SK-N-SH (cell line): ENCODE data around the gene KCNK4. TPM values are rescaled to one million over a fixed set of nuclear protein-coding genes. Genes with fewer than 3 reads are reported as not detected.

Experiments
- CTCF ChIA-PET: fragments of 300-600, 350-600 bp; formaldehyde crosslinking; extraction: SDS; loops from one replicate; lab custom pipeline; 2021; lab: Yijun Ruan, JAX
- POLR2A ChIA-PET: fragments of 350-600 bp; sonication (Branson Sonifier 250); formaldehyde crosslinking; extraction: SDS; loops from one replicate; lab custom pipeline; 2020; ENCODE audit warnings: antibody characterized with exemption, inconsistent platforms; lab: Yijun Ruan, JAX
- DNase-seq: peaks from one replicate; pipeline ENCODE4 v3.0.0; 2012
- H2AFZ ChIP-seq: fragments of 200-600 bp; sonication (generic); 2 replicates; pipeline ENCODE4 v1.8.1; 2016; ENCODE audit warnings: antibody characterized with exemption, mild to moderate bottlenecking, low read depth
- H3F3A ChIP-seq: fragments of 200-600 bp; sonication (generic); replicated peaks from 2 replicates; pipeline ENCODE3; 2016; ENCODE audit warnings: antibody characterized with exemption, mild to moderate bottlenecking; ENCODE audit not compliant: insufficient read depth
- H3K27ac ChIP-seq, 2 experiments: fragments of 200-500 bp in 1 of 2; fragments of 200-600 bp in 1 of 2; sonication (Bioruptor generic) in 1 of 2; sonication (generic), shearing (Covaris generic) in 1 of 2; 2 replicates each; pipeline versions ENCODE4 v1.5.1 to v1.6.1; 2014 to 2016; ENCODE audit warnings: low read depth in 2 of 2, inconsistent platforms in 1 of 2, low read length in 1 of 2, mild to moderate bottlenecking in 1 of 2, mixed read lengths in 1 of 2
- H3K27me3 ChIP-seq: fragments of 200-600 bp; sonication (generic), shearing (Covaris generic); 2 replicates; pipeline ENCODE4 v1.6.1; 2016; ENCODE audit warnings: mixed run types; ENCODE audit not compliant: insufficient read depth
- H3K36me3 ChIP-seq, 2 experiments: fragments of 200-500 bp in 1 of 2; fragments of 200-600 bp in 1 of 2; sonication (Bioruptor generic) in 1 of 2; sonication (generic) in 1 of 2; replicated peaks in 1 of 2; 2 replicates each; pipeline versions ENCODE3 to v1.5.1; 2014 to 2016; ENCODE audit warnings: low read length in 1 of 2, mild to moderate bottlenecking in 1 of 2; ENCODE audit not compliant: insufficient read depth in 2 of 2, control insufficient read depth in 1 of 2
- H3K4me1 ChIP-seq, 2 experiments: fragments of 200-500 bp in 1 of 2; fragments of 200-600 bp in 1 of 2; sonication (Bioruptor generic) in 1 of 2; sonication (generic), shearing (Covaris generic) in 1 of 2; 2 replicates each; pipeline versions ENCODE4 v1.5.1 to v1.6.1; 2014 to 2016; ENCODE audit warnings: low read depth in 1 of 2, low read length in 1 of 2, mixed run types in 1 of 2; ENCODE audit not compliant: insufficient read depth in 2 of 2, control insufficient read depth in 1 of 2
- H3K4me2 ChIP-seq: fragments of 200-600 bp; sonication (generic), shearing (Covaris generic); 2 replicates; pipeline ENCODE4 v1.6.1; 2017; ENCODE audit warnings: mixed run types
- H3K4me3 ChIP-seq, 2 experiments: fragments of 200-500 bp in 1 of 2; fragments of 200-600 bp in 1 of 2; sonication (Bioruptor generic) in 1 of 2; sonication (generic), shearing (Covaris generic) in 1 of 2; 2 replicates each; pipeline versions ENCODE4 v1.5.1 to v1.8.1; 2014 to 2016; ENCODE audit warnings: low read depth in 2 of 2, inconsistent platforms in 1 of 2, low read length in 1 of 2, mild to moderate bottlenecking in 1 of 2, mixed read lengths in 1 of 2, moderate library complexity in 1 of 2
- H3K79me2 ChIP-seq: fragments of 200-600 bp; sonication (generic); 2 replicates; pipeline ENCODE4 v1.8.1; 2017; ENCODE audit warnings: mild to moderate bottlenecking; ENCODE audit not compliant: insufficient read depth
- H3K9ac ChIP-seq: fragments of 200-600 bp; sonication (generic); 2 replicates; pipeline ENCODE4 v1.6.1; 2017; ENCODE audit warnings: mixed run types
- H3K9me2 ChIP-seq: fragments of 200-600 bp; sonication (generic); 2 replicates; pipeline ENCODE4 v1.6.1; 2017; ENCODE audit warnings: mixed run types
- H3K9me3 ChIP-seq: fragments of 200-600 bp; sonication (generic); 2 replicates; pipeline ENCODE4 v1.6.1; 2017; ENCODE audit warnings: mixed run types, mild to moderate bottlenecking, moderate library complexity
- H4K20me1 ChIP-seq: fragments of 200-600 bp; sonication (generic); 2 replicates; pipeline ENCODE4 v1.6.1; 2017; ENCODE audit warnings: mild to moderate bottlenecking, mixed run types; ENCODE audit not compliant: insufficient read depth
- CHD2 ChIP-seq: fragments of 150-350 bp; IDR thresholded peaks from 2 replicates; pipeline ENCODE4 v1.6.1; 2018; ENCODE audit warnings: low read length; ENCODE audit not compliant: partially characterized antibody
- ELF1 ChIP-seq: IDR thresholded peaks from 2 replicates; pipeline ENCODE4 v1.4.0; 2012
- EZH2phosphoT487 ChIP-seq: fragments of 200-600 bp; sonication (generic); IDR thresholded peaks from 2 replicates; pipeline ENCODE4 v1.6.1; 2017; ENCODE audit warnings: low read depth, mixed run types, mild to moderate bottlenecking, antibody characterized with exemption, moderate library complexity, borderline replicate concordance
- FOSL2 ChIP-seq: IDR thresholded peaks from 2 replicates; pipeline ENCODE4 v1.4.0; 2012; ENCODE audit warnings: low read depth, mild to moderate bottlenecking, moderate library complexity, borderline replicate concordance
- FOXM1 ChIP-seq: IDR thresholded peaks from 2 replicates; pipeline ENCODE4 v1.4.0; 2012; ENCODE audit warnings: low read depth, mild to moderate bottlenecking
- GABPA ChIP-seq: IDR thresholded peaks from 2 replicates; pipeline ENCODE4 v1.4.0; 2012; ENCODE audit warnings: low read depth, mild to moderate bottlenecking
- JUND ChIP-seq: IDR thresholded peaks from 2 replicates; pipeline ENCODE4 v1.4.0; 2012
- MEF2A ChIP-seq: IDR thresholded peaks from 2 replicates; pipeline ENCODE4 v1.4.0; 2012; ENCODE audit warnings: low read depth, borderline replicate concordance
- NFIC ChIP-seq: IDR thresholded peaks from 2 replicates; pipeline ENCODE4 v1.4.0; 2012; ENCODE audit warnings: borderline replicate concordance
- RFX5 ChIP-seq: IDR thresholded peaks from 2 replicates; pipeline ENCODE4 v1.6.1; 2012; ENCODE audit warnings: mild to moderate bottlenecking, improper control_type of control experiment, low read length
- TEAD4 ChIP-seq: IDR thresholded peaks from 2 replicates; pipeline ENCODE4 v1.4.0; 2012; ENCODE audit warnings: mild to moderate bottlenecking, borderline replicate concordance; ENCODE audit not compliant: insufficient read depth
- YY1 ChIP-seq: IDR thresholded peaks from 2 replicates; pipeline ENCODE4 v1.4.0; 2012; ENCODE audit warnings: low read depth, mild to moderate bottlenecking
- WGBS: methylation state at CpG from one replicate; pipeline ENCODE4 v1.1.6; 2017; ENCODE audit warnings: low lambda C conversion rate; 5-methylcytosine and 5-hydroxymethylcytosine counted together
- polyA plus RNA-seq, 3 experiments: library from polyadenylated mRNA; depleted of rRNA; stranded (reverse); fragments of >200 nt; gene quantifications; 2 replicates each; pipeline ENCODE4 v1.2.3, GENCODE V29; 2012
- TF ChIP-seq, protein P1 (sequence below): IDR thresholded peaks from 2 replicates; pipeline ENCODE4; 2012
- TF ChIP-seq, protein P2 (sequence below): IDR thresholded peaks from 2 replicates; pipeline ENCODE4 v1.4.0; 2012; ENCODE audit warnings: low read depth, borderline replicate concordance
- TF ChIP-seq, protein P3 (sequence below): fragments of 150-350 bp; IDR thresholded peaks from 2 replicates; pipeline ENCODE4 v1.6.1; 2017; ENCODE audit warnings: antibody characterized with exemption, low read length, low read depth, borderline replicate concordance
- TF ChIP-seq, protein P4 (sequence below): IDR thresholded peaks from 2 replicates; pipeline ENCODE4 v1.6.1; 2012; ENCODE audit warnings: mild to moderate bottlenecking, low read depth, low read length, moderate library complexity
- TF ChIP-seq, protein P5 (sequence below): fragments of 150-350 bp; IDR thresholded peaks from 2 replicates; pipeline ENCODE4 v1.6.1; 2016; ENCODE audit warnings: mild to moderate bottlenecking, low read depth, low read length
- TF ChIP-seq, protein P6 (sequence below): fragments of 200-600 bp; sonication (generic); IDR thresholded peaks from 2 replicates; pipeline ENCODE4 v1.6.1; 2017; ENCODE audit warnings: antibody characterized with exemption, mild to moderate bottlenecking, moderate library complexity

Gene KCNK4
- polyA plus RNA-seq, 1 of the 3 experiments (the other 2 are of a cell fraction), result 0.16 TPM

DNA sequence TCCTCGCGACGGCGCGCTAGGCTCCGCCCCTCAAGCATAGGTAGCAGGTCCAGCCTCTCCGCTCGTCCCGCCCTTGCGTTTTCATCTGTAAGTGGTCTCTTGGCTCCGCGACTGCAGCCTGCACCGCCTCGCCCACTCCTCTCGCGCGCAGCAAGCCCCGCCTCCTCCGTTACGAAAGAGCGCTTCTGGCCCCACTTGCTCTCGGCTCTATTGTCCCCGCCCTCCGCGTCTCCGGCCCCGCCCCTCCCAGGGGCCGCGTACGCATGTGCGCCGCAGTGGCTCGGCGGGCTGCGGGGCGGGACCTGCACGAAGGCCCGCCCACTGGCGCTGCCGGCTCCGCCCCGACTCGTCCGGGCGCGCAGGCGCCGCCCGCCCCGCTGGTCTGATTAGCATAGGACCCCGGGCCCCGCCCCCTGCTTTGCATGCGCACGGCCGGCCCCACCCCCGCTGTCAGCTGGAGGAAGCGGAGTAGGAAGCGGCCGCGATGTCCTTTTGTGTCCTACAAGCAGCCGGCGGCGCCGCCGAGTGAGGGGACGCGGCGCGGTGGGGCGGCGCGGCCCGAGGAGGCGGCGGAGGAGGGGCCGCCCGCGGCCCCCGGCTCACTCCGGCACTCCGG lies 14.1 kb downstream of the KCNK4 start, which contains the start of gene ESRRA (continued):
- TF ChIP-seq CHD2, result peak; percentile 30
- TF ChIP-seq ELF1, result no peak
- no peak for TF ChIP-seq FOXM1
- no peak for TF ChIP-seq FOSL2
- no peak for TF ChIP-seq EZH2phosphoT487
- no peak for TF ChIP-seq JUND
- no peak for TF ChIP-seq MEF2A
- TF ChIP-seq YY1, result no peak
- TF ChIP-seq GABPA, result no peak
- TF ChIP-seq TEAD4, result no peak

DNA sequence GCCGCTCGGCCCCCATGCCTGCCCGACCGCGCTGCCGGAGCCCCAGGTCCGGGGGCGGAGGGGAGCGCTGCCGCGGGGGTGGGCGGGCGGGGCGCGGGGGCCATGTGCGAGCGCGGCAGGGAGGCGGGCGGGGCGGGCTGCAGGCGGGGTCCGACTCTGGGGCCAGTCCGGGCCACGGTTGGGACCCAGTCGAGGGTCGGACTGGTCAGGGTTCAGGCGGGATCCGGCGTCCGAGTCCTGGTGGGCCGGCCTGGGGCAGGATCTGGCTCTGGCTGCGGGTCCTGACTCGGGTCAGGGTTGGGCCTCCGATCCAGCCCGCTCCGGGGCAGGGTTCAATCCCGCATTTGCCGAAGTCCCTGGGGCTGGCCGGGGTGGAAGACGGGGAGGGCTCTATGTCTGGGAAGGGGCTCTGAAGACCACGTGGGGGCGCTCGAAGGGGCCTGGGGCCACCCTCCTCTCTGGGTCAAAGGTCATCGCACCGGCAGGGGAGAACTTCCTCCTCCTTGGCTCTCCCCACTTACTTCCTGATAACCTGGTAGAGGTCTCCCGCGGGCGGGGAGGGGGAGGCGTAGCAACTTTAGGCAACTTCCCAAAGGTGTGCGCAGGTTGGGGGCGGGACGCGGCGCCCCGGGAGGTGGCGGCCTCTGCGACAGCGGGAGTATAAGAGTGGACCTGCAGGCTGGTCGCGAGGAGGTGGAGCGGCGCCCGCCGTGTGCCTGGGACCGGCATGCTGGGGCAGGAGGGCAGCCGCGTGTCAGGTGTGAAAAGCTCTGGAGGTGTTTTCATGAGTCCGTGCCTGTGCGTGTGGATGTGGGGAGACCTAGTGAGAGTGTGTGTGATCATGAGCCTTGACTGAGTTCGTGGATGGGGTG lies 14.8 kb downstream of the KCNK4 start:
- ChIA-PET POLR2A (interaction anchor here (1.0 to 5.8 kb wide), 5 partner anchors 10 to 61 kb away, joined by 3 to 54 read pairs (median 9); partner anchors contain the start of genes PRDX5 and TRMT112), CTCF (interaction anchor here (1.0 to 6.7 kb wide), 8 partner anchors 8 to 50 kb away, joined by 3 to 196 read pairs (median 21); partner anchors contain the start of genes BAD, GPR137, KCNK4 and PRDX5)
- Histone ChIP-seq H3K4me3 (peak overlapping the region; percentile 65 to 78), H3K9me2 (no peaks in the 10 kb centered on the region), H3K79me2 (peaks cover 34% of the 10 kb centered on the region; the same call in 1 of the 2 replicates), H3K27ac (peak overlapping the region in 1 of 2 experiments; percentile 62; a peak in 2 of 4 replicates), H2AFZ (peak overlapping the region; percentile 84), H3K36me3 (peaks cover 0 to 2% of the 10 kb centered on the region in 2 experiments), H3K9me3 (no peaks in the 10 kb centered on the region), H3F3A (peaks cover 12% of the 10 kb centered on the region), H3K9ac (peak overlapping the region; percentile 65), H3K4me1 (peaks cover 5 to 18% of the 10 kb centered on the region in 2 experiments; a peak in 2 of 4 replicates), H3K4me2 (peak overlapping the region; percentile 99), H4K20me1 (no peaks in the 10 kb centered on the region), H3K27me3 (no peaks in the 10 kb centered on the region)
- 10% methylated on average over 19 of the region's 71 CpGs for WGBS
- DNase-seq, result peak; percentile 73
- TF ChIP-seq, protein P1, sequence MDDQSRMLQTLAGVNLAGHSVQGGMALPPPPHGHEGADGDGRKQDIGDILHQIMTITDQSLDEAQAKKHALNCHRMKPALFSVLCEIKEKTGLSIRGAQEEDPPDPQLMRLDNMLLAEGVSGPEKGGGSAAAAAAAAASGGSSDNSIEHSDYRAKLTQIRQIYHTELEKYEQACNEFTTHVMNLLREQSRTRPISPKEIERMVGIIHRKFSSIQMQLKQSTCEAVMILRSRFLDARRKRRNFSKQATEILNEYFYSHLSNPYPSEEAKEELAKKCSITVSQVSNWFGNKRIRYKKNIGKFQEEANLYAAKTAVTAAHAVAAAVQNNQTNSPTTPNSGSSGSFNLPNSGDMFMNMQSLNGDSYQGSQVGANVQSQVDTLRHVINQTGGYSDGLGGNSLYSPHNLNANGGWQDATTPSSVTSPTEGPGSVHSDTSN, result no peak
- TF ChIP-seq, protein P2, sequence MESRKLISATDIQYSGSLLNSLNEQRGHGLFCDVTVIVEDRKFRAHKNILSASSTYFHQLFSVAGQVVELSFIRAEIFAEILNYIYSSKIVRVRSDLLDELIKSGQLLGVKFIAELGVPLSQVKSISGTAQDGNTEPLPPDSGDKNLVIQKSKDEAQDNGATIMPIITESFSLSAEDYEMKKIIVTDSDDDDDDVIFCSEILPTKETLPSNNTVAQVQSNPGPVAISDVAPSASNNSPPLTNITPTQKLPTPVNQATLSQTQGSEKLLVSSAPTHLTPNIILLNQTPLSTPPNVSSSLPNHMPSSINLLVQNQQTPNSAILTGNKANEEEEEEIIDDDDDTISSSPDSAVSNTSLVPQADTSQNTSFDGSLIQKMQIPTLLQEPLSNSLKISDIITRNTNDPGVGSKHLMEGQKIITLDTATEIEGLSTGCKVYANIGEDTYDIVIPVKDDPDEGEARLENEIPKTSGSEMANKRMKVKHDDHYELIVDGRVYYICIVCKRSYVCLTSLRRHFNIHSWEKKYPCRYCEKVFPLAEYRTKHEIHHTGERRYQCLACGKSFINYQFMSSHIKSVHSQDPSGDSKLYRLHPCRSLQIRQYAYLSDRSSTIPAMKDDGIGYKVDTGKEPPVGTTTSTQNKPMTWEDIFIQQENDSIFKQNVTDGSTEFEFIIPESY, result no peak
- TF ChIP-seq RFX5 (no peak), NFIC (no peak)
- TF ChIP-seq, protein P3, sequence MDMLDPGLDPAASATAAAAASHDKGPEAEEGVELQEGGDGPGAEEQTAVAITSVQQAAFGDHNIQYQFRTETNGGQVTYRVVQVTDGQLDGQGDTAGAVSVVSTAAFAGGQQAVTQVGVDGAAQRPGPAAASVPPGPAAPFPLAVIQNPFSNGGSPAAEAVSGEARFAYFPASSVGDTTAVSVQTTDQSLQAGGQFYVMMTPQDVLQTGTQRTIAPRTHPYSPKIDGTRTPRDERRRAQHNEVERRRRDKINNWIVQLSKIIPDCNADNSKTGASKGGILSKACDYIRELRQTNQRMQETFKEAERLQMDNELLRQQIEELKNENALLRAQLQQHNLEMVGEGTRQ, result no peak
- TF ChIP-seq, protein P4, sequence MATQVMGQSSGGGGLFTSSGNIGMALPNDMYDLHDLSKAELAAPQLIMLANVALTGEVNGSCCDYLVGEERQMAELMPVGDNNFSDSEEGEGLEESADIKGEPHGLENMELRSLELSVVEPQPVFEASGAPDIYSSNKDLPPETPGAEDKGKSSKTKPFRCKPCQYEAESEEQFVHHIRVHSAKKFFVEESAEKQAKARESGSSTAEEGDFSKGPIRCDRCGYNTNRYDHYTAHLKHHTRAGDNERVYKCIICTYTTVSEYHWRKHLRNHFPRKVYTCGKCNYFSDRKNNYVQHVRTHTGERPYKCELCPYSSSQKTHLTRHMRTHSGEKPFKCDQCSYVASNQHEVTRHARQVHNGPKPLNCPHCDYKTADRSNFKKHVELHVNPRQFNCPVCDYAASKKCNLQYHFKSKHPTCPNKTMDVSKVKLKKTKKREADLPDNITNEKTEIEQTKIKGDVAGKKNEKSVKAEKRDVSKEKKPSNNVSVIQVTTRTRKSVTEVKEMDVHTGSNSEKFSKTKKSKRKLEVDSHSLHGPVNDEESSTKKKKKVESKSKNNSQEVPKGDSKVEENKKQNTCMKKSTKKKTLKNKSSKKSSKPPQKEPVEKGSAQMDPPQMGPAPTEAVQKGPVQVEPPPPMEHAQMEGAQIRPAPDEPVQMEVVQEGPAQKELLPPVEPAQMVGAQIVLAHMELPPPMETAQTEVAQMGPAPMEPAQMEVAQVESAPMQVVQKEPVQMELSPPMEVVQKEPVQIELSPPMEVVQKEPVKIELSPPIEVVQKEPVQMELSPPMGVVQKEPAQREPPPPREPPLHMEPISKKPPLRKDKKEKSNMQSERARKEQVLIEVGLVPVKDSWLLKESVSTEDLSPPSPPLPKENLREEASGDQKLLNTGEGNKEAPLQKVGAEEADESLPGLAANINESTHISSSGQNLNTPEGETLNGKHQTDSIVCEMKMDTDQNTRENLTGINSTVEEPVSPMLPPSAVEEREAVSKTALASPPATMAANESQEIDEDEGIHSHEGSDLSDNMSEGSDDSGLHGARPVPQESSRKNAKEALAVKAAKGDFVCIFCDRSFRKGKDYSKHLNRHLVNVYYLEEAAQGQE, result no peak
- TF ChIP-seq, protein P5, sequence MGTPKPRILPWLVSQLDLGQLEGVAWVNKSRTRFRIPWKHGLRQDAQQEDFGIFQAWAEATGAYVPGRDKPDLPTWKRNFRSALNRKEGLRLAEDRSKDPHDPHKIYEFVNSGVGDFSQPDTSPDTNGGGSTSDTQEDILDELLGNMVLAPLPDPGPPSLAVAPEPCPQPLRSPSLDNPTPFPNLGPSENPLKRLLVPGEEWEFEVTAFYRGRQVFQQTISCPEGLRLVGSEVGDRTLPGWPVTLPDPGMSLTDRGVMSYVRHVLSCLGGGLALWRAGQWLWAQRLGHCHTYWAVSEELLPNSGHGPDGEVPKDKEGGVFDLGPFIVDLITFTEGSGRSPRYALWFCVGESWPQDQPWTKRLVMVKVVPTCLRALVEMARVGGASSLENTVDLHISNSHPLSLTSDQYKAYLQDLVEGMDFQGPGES, result no peak
- TF ChIP-seq, protein P6, sequence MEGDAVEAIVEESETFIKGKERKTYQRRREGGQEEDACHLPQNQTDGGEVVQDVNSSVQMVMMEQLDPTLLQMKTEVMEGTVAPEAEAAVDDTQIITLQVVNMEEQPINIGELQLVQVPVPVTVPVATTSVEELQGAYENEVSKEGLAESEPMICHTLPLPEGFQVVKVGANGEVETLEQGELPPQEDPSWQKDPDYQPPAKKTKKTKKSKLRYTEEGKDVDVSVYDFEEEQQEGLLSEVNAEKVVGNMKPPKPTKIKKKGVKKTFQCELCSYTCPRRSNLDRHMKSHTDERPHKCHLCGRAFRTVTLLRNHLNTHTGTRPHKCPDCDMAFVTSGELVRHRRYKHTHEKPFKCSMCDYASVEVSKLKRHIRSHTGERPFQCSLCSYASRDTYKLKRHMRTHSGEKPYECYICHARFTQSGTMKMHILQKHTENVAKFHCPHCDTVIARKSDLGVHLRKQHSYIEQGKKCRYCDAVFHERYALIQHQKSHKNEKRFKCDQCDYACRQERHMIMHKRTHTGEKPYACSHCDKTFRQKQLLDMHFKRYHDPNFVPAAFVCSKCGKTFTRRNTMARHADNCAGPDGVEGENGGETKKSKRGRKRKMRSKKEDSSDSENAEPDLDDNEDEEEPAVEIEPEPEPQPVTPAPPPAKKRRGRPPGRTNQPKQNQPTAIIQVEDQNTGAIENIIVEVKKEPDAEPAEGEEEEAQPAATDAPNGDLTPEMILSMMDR, result peak; percentile 52
